Measurements from ENCODE around the gene COQ7.
A peak's percentile ranks its signal among the peaks of the same experiment; 100 is the strongest.

Gene COQ7

DNA sequence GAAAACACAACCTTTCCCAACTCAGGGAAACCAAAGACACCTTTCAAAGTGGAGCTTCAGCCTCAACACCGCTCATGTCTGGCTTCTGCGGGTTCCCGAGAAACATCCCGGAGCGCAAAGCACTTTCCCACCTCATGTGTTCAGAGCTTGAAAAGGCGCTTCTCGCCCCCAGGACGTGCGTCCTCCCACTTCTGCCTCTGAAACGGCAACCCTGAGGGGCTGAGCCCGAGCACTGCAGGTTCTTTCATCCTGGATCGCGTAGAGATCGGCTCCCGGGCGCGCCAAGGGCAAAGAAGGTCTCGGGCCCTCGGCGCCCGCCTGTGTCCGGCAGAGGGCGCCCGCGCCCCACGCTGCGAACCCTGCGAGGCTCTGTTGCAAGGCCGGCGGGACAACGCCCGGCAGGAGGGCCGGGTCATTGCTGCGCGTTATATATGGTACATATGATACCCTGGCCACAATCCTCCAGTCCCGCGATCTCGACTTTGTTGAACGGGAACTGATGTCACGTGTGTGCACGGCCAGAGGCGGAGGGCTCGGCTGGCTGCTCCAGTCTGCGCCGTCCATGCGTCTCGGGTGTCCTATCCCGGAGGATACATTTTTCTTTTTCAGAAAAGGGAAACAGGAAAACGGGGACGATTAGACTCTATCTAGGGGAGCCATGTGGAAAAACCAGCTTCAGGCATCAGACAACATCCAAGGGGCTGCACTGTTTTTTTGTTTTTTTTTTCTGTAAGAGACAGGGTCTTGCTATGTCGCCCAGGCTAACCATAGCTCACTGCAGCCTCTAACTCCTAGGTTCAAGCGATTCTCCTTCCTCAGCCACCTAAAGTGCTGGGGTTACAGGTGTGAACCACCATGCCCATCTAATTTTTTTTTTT is 19.1 kb downstream of the COQ7 start:
- peak; percentile 95 for DNase-seq

DNA sequence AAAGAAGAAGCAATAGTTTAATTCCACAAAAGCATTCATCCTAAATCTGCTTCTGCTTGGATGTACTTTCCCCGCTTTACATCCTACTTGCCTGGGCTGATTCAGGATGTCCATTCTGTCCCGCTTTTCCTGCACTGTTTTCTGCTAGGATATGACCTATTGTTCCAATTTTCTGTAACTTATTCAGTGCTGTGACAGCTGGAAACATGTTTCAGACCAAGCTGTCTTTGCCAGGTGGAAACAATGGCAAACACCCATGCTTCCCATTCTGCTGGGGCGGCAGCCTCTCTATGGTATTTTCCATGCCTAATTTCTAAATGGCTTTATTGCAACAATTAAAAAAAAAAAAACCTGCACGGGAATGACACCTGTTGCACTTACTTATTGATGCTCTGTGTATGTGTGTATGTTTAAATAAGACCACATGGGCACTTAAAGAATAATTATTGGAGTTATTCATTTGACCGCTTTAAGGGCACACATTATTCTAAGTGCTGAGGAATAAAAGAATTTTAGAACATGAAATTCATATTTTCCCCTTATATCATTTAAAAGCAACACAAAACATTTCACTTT is 21.0 kb downstream of the COQ7 start:
- no peak for DNase-seq

DNA sequence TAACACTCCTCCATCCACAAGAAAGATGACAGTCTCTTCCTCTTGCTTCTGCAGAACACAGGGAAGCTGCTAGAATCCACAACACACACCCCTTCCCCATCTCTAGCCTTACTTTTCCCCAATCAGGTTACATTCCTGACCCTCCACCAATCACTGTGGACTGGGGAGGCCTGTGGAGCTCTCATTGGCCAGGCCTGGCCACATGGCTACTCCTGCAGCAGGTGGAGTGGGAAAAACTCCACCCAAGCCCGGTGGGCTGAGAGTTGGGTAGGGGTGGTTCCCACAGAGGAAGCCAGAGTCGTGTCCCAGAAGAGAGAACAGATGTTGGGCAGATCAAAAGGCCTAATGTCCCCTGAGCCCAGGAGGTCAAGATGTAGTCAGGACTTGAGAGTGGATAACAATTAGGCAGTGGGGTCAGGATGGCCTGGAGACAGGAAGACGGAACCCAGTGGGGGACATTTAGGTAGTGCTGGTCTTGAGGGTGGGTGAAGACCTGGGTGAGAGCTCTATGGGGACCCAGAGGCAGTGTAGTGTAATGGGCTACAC is 22.1 kb downstream of the COQ7 start:
- DNase-seq: no peak

GRCh38 chr16:19090916-19091315 is 23.5 kb downstream of the COQ7 start:
- no peak for DNase-seq

DNA sequence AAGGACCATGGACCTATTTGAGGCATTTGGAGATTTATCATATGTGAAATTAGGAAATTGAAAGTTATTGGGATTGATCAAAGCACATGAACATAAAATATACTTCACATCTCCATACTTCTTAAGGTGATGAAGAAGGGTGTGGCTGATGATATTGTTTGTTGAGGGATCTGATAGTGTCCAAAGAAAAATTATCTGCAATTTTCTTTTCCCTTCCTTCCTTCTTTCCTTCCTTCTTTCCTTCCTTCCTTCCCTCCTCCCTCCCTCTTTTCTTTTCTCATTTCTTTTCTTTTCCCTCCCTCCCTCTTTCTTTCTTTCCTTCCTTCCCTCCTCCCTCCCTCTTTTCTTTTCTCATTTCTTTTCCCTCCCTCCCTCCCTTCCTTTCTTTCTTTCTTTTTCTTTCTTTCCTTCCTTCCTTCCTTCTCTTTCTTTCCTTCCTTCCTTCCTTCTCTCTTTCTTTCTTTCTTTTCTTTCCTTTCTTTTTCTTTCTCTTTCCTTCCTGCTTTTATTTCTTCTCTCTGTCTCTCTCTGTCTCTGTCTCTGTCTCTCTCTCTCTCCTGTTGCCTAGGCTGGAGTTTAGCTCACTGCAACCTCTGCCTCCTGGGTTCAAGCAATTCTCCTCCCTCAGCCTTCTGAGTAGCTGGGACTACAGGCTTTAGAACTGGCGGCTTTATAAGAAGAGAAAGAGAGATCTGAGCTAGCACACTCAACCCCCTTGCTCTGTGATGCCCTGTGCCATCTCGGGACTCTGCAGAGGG is 25.4 kb downstream of the COQ7 start:
- no peak for DNase-seq

DNA sequence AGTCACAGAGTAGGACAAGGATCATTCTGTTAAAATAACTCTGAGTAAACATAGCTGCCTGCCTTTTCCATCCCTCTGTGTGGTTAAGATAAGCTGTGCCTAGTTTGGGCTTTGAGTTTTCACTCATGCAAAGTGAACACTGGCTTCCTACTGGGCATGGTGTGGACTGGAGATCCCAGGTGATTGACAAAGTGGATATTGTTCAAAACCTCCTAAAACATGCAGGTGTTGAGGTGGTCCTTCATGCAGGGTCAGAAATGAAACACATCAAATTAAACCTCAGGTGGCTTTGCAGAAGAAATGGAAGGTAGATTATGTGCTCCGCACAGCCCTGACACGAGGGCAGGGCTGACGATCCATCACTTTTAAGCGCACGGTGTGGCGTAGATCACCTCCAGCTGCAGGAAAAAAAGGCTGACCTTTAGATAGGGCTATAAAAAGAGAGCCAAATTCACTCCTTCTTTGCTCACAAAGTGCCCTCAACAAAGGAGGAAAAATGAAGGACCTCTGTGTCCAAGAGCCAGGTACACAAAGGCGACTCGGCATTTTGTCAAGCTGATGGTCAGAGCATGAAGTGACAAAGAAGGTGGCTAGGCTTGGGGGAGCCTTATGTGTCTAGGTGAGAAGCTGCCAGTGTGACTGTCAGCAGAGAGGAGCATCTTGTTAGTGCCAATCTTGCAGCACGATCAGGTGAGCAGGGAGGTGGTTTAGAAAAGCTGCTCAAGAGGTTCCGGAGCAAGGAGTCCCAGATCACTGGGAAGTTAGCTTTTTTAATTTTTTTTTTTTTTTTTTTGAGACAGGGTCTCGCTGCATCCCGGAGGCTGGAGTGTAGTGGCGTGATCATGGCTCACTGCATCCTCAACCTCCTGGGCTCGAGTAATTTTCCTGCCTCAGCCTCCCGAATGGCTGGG is 26.5 kb downstream of the COQ7 start:
- DNase-seq: no peak

DNA sequence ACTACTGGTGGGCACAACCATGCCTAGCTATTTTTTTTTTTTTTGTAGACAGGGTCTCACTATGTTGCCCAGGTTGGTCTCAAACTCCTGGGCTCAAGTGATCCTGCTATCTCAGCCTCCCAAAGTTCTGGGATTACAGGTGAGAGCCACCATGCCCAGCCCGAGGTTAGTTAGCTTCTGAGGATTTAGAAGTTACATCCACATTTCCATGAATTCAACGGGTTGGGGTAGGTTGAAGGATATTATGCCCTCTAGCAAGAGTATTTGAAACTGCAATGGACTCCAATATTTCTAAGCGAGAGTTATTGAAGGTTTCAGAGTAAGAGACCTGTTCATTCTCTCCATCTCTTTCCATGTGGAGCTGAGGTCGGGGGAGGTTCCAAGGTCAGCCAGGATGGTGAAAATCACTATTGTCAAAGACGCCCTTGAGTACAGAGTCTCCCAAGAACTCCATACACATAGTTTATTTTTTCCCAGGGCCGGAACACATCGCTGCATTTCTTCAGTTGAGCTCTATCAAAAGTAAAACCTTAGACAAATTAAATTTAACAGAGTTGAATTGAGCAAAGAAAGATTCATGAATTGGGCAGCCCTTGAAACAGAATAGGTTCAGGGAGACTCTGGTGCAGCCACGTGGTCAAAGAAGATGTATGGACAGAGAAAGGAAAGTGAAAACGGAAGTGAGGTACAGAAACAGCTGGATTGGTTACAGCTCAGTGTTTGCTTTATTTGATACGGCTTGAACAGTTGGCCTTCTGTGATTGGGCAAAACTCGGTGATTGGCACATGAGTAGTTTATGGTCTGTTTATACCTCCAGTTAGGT is 27.3 kb downstream of the COQ7 start:
- DNase-seq: peak; percentile 27 to 39

GRCh38 chr16:19095654-19096053 is 28.2 kb downstream of the COQ7 start:
- no peak for DNase-seq

DNA sequence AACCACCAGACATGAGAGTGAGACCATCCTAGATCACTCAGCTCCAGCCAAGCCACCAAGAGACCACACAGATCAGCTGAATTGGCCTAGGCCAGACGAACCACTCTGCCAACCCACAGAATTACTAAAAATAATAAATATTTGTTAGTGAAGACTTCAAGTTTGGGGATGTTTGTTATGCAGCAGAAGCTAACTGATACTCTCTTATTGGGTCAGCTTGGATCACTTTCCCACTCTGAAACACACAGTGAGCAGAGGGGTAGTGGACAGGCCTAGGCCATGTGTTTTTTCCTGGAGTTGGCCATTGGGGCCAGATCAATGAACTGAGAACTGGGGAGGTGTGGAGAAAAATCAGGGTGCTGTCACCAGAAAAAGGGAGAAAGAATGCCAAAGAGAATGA is 30.8 kb downstream of the COQ7 start:
- DNase-seq: no peak

- DNase-seq: no peak
Observed at GRCh38 chr16:19102187-19102872, 34.9 kb downstream of the COQ7 start.

GRCh38 chr16:19104607-19105006 is 37.2 kb downstream of the COQ7 start:
- DNase-seq: no peak

GRCh38 chr16:19105131-19105530 is 37.7 kb downstream of the COQ7 start:
- DNase-seq: no peak

GRCh38 chr16:19105891-19106624 is 38.6 kb downstream of the COQ7 start:
- peak in 1 of 2 donors; percentile 39 for DNase-seq

DNA sequence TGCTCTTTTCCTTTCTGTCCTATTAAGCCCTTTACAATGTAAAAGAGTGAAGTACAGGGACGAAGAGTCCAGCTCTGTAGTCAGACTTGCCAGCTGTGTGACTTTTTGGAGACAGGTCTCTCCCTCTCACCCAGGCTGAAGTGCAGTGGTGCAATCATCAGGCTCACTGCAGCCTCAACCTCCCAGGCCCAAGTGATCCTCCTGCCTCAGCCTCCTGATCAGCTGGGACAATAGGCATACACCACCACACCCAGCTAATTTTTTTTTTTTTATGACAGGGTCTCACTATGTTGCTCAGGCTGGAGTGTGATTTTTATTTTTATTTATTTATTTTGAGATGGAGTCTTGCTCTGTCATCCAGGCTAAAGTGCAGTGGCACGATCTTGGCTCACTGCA is 39.2 kb downstream of the COQ7 start:
- no peak for DNase-seq

DNA sequence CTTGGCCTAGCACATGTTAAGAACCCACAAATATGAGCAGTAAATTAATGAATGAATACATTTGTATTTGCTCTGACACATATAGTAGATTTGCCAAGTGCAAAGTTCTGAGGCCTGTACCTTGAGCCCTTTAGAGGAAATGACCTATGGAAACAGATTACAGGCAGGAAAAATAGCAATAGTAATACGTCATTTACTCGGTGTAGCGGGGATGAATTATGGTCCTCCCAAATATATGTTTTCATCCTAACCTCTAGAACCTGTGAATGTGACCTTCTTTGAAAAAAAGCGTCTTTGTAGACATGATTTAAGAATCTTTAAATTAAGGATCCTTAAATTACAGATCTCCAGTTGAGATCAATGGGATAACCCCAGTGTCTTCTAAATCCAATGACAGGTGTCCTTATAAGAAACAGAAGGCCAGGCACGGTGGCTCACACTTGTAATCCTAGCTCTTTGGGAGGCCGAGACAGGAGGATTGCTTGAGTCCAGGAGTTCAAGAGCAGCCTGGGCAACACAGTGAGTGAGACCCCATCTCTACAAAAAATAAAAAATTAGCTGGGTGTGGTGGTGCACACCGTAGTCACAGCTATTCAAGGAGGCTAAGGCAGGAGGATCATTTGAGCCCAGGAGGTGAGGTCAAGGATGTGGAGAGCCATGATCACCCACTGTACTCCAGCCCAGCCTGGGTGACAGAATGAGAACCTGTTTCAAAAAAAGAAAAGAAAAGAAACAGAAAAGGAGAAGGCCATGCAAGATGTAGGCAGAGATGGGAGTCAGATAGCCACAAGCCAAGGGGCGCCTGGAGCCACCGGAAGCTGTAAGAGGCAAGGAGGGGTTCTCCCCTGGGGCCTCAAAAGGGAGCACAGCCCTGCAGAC is 41.2 kb downstream of the COQ7 start:
- DNase-seq: no peak

GRCh38 chr16:19109288-19109664 is 41.9 kb downstream of the COQ7 start:
- DNase-seq: no peak

GRCh38 chr16:19110537-19111360 is 43.3 kb downstream of the COQ7 start:
- DNase-seq: no peak

- no peak for DNase-seq
Observed at GRCh38 chr16:19112099-19112407, 44.6 kb downstream of the COQ7 start.

All from inflammatory macrophage (primary cell).